Parathyroid adenoma (tissue), 2 donors: ENCODE measurements around the gene KIFC1.
"Not testable (repeated sequence)": the region's sequence is repeated elsewhere in the genome, so short reads cannot be mapped to it uniquely, and the experiment has no call there.

Experiments
- H2AFZ ChIP-seq: fragments of 300-600 bp; sonication (generic); one replicate; pipeline ENCODE4 v1.7.0; 2017; ENCODE audit warnings: antibody characterized with exemption, mild to moderate bottlenecking
- H3K27ac ChIP-seq: fragments of 300-600 bp; sonication (generic); one replicate; pipeline ENCODE4 v1.7.0; 2017
- H3K27me3 ChIP-seq: fragments of 300-600 bp; sonication (generic); one replicate; pipeline ENCODE4 v1.7.0; 2017; ENCODE audit warnings: low read length; ENCODE audit not compliant: control insufficient read depth, insufficient read depth
- H3K36me3 ChIP-seq: fragments of 300-600 bp; sonication (generic); one replicate; pipeline ENCODE4 v1.7.0; 2017; ENCODE audit warnings: low read length; ENCODE audit not compliant: control insufficient read depth, insufficient read depth
- H3K4me1 ChIP-seq: fragments of 300-600 bp; sonication (generic); one replicate; pipeline ENCODE4 v1.7.0; 2017; ENCODE audit warnings: control low read depth
- H3K4me2 ChIP-seq: fragments of 300-600 bp; sonication (generic); one replicate; pipeline ENCODE4 v1.7.0; 2017; ENCODE audit warnings: low read length
- H3K4me3 ChIP-seq: fragments of 300-600 bp; sonication (generic); one replicate; pipeline ENCODE4 v1.7.0; 2017; ENCODE audit warnings: low read depth, low read length
- H3K79me2 ChIP-seq: fragments of 300-600 bp; sonication (generic); one replicate; pipeline ENCODE4 v1.7.0; 2017; ENCODE audit warnings: control low read depth
- H3K9ac ChIP-seq: fragments of 300-600 bp; sonication (generic); one replicate; pipeline ENCODE4 v1.7.0; 2017; ENCODE audit warnings: mild to moderate bottlenecking
- H3K9me3 ChIP-seq: fragments of 300-600 bp; sonication (generic); one replicate; pipeline ENCODE4 v1.7.0; 2017; ENCODE audit warnings: low read length; ENCODE audit not compliant: control insufficient read depth
- TF ChIP-seq, protein P1 (sequence below): fragments of 300-600 bp; sonication (generic); IDR thresholded peaks from one replicate; pipeline ENCODE4 v1.7.0; 2017; ENCODE audit warnings: antibody characterized with exemption, mild to moderate bottlenecking
- donor health status: primary hyperparathyroidism.

The KIFC1 gene

GRCh38 chr6:33375143-33375671 lies 16.4 kb upstream of the KIFC1 start:
- no peaks in the 10 kb centered on the region for H3K79me2 ChIP-seq
- no peaks in the 10 kb centered on the region for H3K27me3 ChIP-seq
- H3K36me3 ChIP-seq: no peaks in the 10 kb centered on the region
- peak overlapping the region; percentile 50 for H2AFZ ChIP-seq
- H3K4me2 ChIP-seq: peak overlapping the region; percentile 41
- H3K4me3 ChIP-seq: peak overlapping the region; percentile 18
- H3K9me3 ChIP-seq: no peaks in the 10 kb centered on the region
- peaks cover 29% of the 10 kb centered on the region for H3K4me1 ChIP-seq
- TF ChIP-seq, protein P1, sequence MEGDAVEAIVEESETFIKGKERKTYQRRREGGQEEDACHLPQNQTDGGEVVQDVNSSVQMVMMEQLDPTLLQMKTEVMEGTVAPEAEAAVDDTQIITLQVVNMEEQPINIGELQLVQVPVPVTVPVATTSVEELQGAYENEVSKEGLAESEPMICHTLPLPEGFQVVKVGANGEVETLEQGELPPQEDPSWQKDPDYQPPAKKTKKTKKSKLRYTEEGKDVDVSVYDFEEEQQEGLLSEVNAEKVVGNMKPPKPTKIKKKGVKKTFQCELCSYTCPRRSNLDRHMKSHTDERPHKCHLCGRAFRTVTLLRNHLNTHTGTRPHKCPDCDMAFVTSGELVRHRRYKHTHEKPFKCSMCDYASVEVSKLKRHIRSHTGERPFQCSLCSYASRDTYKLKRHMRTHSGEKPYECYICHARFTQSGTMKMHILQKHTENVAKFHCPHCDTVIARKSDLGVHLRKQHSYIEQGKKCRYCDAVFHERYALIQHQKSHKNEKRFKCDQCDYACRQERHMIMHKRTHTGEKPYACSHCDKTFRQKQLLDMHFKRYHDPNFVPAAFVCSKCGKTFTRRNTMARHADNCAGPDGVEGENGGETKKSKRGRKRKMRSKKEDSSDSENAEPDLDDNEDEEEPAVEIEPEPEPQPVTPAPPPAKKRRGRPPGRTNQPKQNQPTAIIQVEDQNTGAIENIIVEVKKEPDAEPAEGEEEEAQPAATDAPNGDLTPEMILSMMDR: no peak
- no peak overlapping the region for H3K9ac ChIP-seq
- peak overlapping the region; percentile 76 for H3K27ac ChIP-seq

GRCh38 chr6:33377171-33377570 lies 14.5 kb upstream of the KIFC1 start:
- no peaks in the 10 kb centered on the region for H3K36me3 ChIP-seq
- no peak overlapping the region for H3K9ac ChIP-seq
- H3K27me3 ChIP-seq: no peaks in the 10 kb centered on the region
- TF ChIP-seq, protein P1: no peak
- H3K4me3 ChIP-seq: no peak overlapping the region
- H3K9me3 ChIP-seq: no peaks in the 10 kb centered on the region
- H2AFZ ChIP-seq: peak overlapping the region; percentile 28
- H3K79me2 ChIP-seq: no peaks in the 10 kb centered on the region
- H3K27ac ChIP-seq: no peak overlapping the region
- peaks cover 29% of the 10 kb centered on the region for H3K4me1 ChIP-seq
- H3K4me2 ChIP-seq: no peak overlapping the region

- H3K27me3 ChIP-seq, H3K4me2 ChIP-seq, H3K27ac ChIP-seq, H3K36me3 ChIP-seq, H3K9me3 ChIP-seq, H2AFZ ChIP-seq, H3K9ac ChIP-seq, H3K79me2 ChIP-seq, H3K4me3 ChIP-seq: not testable (repeated sequence)
- peaks cover 17% of the 10 kb centered on the region for H3K4me1 ChIP-seq
Observed at GRCh38 chr6:33379184-33379583, 12.4 kb upstream of the KIFC1 start.

- no peak overlapping the region for H3K4me2 ChIP-seq
- peaks cover 7% of the 10 kb centered on the region for H3K4me1 ChIP-seq
- no peaks in the 10 kb centered on the region for H3K27me3 ChIP-seq
- H3K9me3 ChIP-seq: no peaks in the 10 kb centered on the region
- H3K79me2 ChIP-seq: no peaks in the 10 kb centered on the region
- H3K4me3 ChIP-seq: no peak overlapping the region
- TF ChIP-seq, protein P1: no peak
- H3K27ac ChIP-seq: no peak overlapping the region
- no peaks in the 10 kb centered on the region for H3K36me3 ChIP-seq
- peak overlapping the region; percentile 8 for H2AFZ ChIP-seq
- no peak overlapping the region for H3K9ac ChIP-seq
Observed at GRCh38 chr6:33380272-33380981, 11.2 kb upstream of the KIFC1 start.

DNA sequence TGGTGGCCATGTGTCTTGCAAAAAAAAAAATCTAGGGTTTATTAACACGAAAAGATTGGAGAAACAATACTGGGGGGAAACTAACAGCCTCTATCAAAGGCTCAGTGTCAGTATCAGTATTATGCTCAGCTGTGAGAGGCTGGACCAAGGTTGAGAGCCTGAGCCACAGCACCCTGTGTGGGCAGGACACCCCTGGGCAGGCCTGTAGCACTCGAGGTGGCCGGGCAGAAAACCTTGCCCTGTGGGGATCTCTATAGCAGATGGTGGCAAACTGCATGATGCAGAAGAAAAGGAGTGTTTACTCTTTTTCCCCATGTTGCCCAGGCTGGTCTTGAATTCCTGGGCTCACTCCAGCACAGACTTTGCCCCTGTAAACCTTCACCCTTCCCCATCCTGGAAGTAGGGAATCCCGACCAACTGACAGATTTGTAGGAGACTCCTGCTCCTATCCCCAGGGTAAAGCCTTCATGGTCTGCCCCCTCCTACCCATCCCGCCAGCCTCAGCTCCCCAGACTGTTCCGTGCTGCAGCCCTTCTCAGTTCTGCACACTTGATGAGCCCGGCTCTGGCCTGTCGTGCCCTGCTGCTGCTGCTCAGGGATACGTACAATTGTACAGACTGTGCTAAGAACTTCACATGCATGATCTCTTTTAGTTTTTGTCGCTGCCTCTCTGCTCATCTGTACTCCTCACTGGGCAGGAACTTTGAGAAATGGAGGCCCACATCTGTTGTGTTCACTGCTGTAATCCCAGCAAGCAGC lies 8.0 kb upstream of the KIFC1 start:
- Histone ChIP-seq H3K4me1 (no peaks in the 10 kb centered on the region), H3K36me3 (no peaks in the 10 kb centered on the region)

More for the DNA sequence above, 8.0 kb upstream of the KIFC1 start:
- Histone ChIP-seq H3K9me3 (no peaks in the 10 kb centered on the region), H2AFZ (no peak overlapping the region), H3K79me2 (no peaks in the 10 kb centered on the region), H3K4me3 (no peak overlapping the region), H3K9ac (no peak overlapping the region), H3K27ac (no peak overlapping the region), H3K4me2 (no peak overlapping the region), H3K27me3 (no peaks in the 10 kb centered on the region)
- TF ChIP-seq, protein P1: no peak
